CD4-positive, alpha-beta T cell treated with Interleukin-15 for 4 hours (primary cell): ENCODE data around the gene CTF1.

Experiments used
- DNase-seq: peaks from one replicate; pipeline ENCODE4 v3.0.0-alpha.2; 2020; ENCODE audit warnings: low spot score

The CTF1 gene

DNA sequence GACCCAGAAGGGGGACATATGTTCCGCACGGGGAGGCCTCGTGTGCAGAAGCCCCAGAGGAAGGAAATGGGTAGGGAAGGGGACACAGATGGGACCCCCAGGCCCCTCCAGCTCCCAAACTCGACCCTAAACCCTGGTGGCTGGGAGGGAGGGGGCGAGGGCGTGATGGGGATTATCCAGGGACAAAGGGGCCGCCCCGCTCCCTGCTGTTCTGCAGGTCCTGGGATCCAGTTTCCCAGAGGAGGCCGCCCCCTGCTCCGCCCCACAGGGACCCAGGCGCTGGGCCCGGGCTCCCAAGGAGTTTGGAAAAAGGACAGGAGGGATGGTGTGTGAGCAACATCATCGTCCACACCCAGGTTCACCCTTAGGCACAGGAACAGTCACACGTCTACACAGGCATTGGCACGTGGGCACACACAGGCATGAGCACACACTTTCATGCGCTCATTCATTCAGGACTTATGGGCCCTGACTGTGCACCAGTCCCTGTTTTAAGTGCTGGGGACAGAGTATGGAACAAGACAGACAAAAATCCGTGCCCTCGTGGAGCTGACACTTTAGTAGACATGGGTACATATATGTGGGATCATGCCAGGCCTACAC is 14.1 kb downstream of the CTF1 start:
- DNase-seq: no peak

DNA sequence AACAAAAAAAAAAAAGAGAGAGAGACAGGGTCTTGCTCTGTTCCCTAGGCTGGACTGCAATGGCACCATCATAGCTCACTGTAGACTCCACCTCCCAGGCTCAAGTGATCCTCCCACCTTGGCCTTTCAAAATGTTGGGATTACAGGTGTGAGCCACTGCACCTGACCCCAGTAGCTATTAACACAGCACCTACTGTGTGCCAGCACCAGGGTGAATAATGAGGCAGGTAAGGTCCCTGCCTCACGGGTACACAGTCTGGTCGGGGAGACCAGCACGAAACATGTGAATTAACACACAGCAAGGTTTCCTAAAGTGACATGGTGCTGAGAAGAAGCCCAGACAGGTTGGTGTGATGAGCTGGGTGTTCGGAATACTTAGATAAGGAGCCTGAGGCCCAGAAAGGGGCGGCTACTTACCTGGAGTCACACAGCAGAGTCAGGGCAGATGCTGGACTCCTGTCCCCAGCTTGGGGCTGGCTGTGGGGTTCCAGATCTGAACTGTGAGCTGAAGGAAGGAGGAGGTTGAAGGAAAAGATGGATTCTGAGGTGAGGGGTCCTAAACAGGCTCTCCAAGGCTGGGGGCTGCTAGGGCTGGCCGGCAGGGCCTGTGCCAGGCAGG is 16.5 kb downstream of the CTF1 start:
- no peak for DNase-seq

DNA sequence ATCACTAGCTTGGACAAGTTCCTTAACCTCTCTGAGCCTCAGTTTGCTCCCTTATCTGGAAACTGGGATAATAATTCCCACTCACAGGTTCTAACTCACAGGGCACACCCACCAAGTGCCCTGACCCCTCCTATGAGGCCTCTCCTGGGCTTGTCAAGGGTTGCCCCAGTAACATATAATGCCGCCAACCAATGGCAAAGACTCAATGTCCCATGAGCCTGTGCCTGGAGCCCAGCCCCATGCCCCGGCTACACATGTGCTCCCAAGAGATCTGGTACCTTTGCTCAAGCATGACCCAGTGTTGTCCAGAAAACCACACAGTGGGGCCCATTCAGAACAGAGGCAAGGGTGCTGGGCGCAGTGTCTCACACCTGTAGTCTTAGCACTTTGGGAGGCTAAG is 18.4 kb downstream of the CTF1 start:
- DNase-seq: no peak

DNA sequence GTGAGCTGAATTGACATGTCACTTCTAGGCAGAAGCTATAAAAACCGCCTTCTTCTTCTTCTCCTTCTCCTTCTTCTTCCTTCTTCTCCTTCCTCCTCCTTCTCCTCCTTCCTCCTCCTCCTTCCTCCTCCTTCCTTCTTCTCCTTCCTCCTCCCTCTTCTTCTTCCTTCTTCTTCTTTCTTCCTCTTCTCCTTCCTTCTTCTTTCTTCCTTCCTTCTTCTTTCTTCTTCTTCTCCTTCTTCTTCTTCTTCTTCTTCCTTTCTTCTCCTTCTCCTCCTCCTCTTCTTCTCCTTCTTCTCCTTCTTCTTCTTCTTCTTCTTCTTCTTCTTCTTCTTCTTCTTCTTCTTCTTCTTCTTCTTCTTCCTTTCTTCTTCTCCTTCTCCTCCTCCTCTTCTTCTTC is 22.2 kb downstream of the CTF1 start:
- DNase-seq: no peak

DNA sequence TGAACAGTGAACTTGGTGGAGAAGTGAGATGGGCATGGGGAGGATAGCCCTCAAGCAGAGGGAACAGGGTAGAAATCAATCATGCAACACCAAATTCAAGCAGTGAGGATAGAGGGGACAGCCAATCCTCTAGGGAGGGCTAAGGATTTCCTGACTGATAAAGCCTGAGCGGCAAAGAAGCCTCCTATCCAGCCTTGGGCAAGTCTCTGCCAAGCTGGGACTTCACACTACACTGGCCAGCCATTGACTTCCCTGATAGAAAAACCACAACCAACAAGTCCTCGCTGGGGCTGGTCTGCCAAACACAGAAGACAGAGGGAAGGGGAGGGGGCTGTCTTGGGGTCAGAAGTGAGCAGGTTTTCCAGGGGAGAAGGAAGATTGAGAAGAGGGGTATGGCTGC is 24.5 kb downstream of the CTF1 start:
- no peak for DNase-seq

DNA sequence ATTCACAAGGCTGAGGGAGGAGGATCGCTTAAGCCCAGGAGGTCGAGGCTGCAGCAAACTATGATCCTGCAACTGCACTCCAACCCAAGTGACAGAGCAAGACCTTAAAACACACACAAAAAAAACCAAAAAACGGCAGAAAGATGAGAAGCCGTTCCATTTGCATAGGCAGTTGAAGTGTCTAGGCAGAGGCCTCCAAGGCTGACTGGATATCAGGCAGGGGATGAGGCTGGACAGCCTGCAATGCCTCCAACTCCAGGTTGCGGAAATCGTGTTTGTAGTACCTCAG is 25.0 kb downstream of the CTF1 start:
- no peak for DNase-seq

DNA sequence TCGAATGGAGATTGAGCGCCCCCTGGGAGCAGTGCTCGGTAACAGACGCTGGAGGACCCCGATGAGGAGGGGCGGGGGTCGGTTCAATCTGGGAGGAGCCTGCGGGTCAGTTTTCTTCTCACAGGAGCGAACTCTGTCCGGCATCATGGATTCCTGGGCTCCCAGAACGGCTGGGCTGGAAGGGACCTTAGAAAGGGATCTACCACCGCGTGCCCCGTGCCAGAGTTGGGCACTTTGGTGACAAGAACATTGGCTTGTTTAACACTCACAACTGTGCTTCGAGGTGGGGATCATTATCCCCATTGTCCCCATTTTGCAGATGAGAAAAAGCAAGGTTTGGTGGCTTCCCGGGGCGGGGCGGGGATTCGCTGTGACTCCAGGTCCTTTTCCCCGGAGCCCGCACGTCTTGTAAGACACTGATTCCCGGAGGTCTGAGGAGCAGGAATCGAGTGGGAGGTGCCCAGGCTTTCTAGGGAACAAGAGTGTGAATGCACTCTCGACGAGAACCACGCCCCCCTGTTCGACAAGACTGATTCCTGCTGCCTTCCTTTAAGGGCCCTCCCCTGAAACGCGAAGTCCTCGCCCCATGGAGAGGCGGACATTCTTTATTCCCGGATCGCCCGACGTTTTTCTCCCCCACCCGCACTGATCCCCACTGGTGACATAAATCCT is 25.5 kb downstream of the CTF1 start:
- DNase-seq: peak; percentile 88

DNA sequence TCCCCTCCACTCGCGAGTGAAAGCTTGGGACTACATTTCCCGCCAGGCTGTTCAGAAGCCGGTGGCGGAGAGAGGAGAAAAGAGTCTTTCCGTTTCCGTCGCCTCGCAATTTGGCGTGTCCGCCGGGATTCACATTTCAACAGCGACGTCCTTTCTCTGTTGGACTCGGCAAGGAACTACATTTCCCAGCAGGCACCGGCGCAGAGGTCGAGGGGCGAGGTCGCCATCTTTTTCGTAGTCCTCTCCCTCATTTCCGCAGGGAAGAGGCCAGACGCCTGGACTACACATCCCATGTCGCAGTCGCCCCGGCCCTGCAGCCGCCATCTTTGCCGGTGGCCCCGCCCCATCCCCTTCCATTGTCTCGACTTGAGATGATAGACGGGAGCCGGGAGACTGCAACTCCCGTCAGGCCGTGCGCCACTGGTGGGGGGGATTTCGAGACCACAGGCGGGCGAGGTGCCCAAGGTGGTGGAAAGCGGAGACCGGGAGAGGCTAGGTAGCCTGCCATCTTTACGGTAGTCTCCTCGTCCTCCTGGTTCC is 26.1 kb downstream of the CTF1 start:
- peak; percentile 99 for DNase-seq

DNA sequence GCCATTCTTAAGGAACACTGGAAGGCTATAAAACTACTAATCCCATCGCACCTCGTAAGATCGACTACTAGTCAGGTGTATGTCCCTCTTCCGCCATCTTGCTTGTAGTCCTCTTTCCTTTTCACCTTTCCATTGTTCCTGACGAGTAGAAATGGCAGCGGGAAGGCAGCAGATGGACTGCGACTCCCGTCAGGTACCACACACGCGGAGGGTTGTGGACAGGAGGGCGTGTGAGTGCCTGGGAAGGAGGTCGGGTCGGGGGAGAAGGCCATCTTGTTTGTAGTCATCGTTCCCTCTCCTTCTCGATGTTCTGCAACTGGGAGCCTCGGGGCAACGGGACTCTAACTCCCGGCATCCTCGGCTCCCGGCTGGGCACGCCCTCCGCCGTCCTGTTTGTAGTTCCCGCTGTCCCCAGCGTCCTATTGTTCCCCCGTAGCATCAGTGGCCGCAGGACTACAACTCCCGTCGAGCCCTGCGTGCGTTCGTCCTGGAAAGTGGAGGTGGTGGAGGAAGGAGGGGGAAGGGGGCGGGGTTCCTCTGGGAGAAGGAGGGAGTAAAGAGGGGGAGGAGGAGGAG is 26.6 kb downstream of the CTF1 start:
- DNase-seq: peak; percentile 97

DNA sequence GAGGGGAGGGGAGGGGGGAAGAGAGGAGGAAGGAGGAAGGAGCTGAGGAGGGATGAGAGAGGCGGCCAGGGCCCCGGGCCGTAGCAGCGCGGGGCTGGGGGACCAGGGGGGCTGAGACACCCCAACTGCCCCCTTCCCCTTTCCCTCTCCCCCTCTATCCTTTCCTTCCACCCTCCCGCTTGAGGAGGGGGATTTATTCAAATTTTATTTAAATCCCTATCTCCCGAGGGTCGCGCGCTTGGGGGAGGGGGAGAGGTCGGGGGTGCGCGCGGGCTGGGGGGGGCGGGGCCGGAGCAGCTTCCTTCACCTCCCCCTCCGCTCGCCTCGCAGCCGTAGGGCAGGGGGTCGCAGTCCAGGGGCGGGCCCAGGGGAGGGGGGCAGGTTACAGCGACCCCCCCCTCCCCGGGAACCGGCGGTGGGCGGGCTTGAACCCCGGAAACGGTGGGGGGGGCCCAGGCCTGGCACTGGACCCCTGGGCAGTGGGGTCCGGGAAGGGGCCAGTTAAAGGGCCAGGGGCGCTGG is 27.2 kb downstream of the CTF1 start, which contains the start of gene FBXL19:
TSS of gene FBXL19 (plus strand) at position 19 of the 522 bp plus-strand sequence. CDS start 2,183 bp downstream, outside the sequence.
- DNase-seq: no peak

DNA sequence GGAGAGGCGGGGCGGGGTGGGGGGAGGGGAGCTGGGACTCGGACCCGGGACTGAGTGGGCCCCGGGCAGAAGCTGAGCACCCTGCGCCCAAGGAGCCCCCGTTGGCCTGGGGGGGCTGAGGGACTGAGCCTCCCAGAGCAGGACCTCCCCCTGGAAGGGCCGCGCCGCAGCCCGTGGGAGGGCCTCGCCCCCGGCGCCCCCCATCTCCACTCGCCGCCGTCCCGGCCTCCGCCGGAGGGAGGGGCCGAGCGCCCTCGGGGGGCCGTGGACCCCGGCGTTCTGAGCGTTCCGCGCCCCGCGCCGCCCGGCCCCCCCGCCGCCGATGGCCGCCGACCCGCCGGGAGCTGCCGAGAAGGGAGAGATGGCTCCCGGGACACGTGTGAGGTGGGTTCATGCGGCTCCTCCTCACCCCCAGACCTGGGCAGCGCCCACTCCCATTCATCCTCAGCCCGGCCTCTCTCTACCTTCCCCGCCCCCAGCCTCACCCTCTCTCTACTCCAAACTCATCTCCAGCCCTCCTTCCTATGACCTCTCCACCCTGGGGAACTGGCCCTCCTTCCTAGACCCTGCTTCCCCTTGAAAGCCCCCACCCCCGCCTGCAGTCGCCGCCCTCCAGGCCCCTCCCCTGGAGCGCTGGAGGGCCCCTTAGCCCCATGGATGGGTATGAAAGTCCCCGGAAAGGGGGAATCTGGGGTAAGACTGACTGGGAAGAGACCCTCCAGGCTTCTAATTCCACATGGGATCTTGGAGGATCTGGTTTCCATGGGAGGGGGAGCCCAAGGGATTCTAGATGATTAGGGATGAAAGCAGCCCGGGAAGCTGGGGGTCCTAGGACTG is 27.9 kb downstream of the CTF1 start:
- no peak for DNase-seq

DNA sequence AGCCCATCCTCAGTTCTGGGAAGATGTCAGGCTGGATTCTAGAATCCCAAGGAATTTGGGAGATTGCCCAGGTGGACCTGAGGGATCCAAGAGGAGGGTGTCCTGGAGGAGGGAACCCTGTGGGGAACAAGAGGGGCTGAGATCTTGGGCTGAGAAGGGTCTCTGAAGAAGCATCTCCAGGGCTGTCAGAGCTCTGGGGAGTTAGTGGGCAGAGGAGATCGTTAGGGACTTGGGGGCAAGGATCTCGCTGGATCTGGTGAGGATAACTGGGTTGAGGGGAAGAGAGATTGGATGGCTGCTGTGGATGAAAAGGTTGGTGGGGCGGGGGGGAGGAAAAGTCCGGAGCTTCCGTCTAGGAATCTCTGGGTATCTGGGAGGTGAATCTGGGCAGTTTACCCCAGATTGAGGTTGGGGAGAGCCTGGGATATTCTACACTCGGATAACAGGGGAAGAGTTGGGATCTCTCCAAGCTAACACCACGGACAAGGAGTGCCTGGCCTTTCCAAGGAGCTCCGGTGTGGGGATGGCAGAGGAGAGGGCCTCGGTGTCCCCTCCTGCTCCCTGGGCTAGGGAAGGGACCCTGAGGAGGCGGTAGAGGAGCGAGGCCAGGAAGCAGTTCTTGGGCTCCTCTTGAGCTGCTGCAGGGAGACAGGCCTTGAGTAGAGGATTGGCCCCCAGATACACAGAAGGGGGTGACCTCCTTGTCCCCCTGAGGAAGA is 28.7 kb downstream of the CTF1 start:
- no peak for DNase-seq

DNA sequence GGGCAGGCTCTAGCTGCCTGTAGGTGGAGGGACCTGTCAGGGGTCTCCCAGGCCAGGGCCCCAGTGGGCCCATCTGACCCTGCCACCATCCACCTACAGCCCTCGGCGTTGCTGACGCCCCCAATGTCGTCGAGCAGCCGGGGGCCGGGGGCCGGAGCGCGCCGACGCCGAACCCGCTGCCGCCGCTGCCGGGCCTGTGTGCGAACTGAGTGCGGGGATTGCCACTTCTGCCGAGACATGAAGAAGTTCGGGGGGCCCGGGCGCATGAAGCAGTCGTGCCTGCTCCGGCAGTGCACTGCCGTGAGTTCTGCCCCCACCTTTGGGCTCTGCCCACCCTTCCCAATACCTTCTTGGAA is 29.2 kb downstream of the CTF1 start:
- no peak for DNase-seq

DNA sequence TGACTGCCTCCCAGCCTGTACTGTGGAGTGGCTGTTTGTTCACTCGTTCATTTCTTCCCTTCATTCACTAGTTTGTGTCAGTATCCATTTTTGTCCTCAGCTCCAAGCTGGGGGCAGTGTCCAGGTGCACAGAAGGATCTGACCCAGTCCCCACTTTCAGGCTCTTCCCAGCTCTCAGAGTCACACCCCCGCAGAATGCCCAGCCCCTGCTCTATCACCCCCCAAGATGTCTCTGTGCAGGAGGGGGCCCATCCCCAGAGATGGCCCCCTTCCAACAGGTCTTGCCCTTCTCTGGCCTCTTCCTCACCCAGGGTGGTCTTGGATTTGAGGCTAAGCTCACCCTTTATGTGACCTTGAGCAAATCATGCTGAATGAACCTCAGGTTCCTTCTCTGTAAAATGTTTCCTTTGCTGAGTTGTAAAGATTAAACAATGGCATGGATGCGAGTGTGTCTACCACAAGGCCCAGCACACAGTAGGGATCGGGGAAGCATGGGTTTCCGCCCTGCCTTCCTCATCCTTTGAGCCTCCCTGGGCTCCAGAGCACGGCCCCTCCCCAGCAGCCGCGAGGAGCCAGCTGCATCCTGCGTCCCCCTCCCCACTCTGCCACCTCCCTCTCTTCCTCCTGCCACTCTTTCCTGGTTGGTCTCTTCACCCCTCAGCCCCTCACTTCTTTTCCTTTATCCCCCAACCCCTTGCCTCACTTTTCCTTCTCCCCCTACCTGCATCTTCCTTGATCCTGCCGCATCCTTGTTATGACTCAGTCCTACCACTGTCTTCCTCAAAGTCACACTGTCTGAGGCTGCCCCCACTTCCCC is 29.8 kb downstream of the CTF1 start:
- DNase-seq: no peak

DNA sequence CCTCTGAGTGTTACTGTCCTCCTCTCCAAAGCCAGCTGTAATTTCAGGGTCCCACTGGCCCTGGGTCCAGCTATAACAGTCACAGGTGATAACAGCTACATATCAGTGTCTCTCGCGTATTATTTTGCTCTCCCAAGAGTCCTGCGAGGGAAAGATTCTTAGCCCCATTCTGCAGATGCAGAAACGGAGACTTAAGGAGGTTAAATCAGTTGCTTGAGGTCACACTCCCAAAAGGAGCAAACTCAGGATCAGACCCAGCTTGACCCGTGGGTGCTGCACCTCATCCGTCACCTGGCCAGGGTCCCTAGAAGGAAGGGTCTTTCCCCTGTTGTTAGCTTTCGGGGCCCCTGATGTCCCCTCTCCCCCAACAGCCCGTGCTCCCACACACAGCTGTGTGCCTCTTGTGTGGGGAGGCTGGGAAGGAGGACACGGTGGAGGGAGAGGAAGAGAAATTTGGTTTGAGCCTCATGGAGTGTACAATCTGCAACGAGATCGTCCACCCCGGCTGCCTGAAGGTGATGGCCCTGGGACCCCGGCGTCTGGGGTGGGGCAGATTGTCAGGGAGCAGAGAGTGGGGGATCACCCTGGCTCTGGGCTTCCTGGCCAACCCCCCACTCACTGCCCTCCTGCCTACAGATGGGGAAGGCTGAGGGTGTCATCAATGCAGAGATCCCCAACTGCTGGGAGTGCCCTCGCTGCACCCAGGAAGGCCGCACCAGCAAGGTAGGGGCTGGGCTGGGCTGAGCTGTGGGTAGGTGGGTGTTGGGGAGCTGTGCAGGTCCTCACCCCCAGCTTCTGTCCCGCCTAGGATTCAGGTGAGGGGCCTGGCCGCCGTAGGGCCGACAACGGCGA is 30.7 kb downstream of the CTF1 start:
- no peak for DNase-seq

DNA sequence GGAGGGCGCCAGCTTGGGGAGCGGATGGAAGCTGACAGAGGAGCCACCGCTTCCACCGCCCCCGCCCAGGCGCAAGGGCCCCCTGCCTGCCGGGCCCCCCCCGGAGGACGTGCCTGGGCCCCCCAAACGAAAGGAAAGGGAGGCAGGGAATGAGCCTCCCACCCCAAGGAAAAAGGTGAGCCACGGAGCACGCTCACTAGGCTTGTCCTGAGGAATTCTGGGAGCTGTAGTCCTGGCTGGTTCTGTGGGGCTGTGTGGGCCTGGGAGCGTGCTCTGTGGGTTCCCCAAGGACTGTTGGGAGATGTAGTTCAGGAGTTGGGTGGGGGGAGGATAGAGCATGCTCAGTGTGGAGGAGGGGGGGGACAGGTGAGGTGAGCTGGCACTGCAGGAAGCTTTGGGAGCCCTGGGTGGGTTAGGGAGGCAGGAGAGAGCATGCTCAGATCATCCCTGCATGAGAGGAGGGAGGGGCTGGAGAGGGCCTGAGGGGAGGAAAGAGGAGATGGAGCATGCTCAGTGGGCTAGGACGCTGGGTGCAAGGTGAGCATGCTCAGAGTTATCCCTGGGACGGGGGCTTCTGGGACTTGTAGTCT is 31.5 kb downstream of the CTF1 start:
- DNase-seq: peak; percentile 36

DNA sequence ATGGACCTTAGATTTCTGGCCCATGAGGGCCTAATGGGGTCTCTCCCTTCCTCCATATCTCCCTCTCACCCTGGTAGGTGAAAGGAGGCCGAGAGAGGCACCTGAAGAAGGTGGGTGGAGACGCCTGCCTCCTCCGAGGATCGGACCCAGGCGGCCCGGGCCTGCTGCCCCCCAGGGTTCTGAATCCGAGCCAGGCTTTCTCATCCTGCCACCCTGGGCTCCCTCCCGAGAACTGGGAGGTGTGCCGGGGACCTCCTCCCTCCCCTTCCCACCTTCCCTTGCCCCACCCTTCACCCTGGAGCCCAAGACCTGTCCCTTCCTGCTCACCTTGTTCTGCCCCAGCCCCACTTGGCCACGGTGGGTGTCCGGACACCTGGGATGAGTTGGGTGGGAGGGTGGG is 32.0 kb downstream of the CTF1 start:
- DNase-seq: no peak

DNA sequence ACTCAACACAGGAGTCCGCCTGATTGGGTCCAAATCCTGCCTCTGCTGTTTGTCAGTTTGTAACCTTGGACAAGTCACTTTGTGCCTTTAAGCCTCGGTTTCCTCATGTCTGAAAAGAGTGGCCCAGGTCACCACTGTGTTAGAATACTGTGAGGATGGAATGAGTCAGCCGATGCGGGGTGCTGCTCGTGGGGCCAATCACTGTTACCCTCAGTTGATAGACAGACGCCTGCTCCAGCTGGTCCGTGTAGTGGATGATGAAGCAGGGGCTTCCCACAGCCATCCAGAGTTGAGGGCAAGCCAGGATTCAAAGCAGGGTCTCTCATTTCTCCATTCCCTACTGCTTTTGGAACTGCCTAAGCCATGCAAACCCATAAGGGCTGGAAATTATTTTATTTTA is 32.8 kb downstream of the CTF1 start:
- DNase-seq: no peak

DNA sequence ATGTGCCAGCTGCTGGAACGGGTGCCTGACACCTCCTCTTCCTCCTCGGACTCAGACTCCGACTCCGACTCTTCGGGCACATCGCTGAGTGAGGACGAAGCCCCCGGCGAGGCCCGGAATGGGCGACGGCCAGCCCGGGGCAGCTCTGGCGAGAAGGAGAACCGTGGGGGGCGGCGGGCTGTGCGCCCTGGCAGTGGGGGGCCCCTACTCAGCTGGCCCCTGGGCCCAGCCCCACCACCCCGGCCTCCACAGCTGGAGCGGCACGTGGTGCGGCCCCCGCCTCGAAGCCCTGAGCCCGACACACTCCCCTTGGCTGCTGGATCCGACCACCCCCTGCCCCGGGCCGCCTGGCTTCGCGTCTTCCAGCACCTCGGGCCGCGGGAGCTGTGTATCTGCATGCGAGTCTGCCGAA is 33.8 kb downstream of the CTF1 start:
- DNase-seq: no peak
